PC-3 (cell line): ENCODE results near the gene RIT2. TPM values are rescaled to one million over a fixed set of nuclear protein-coding genes. Genes with fewer than 3 reads are reported as not detected.

ENCODE experiments used
- ATAC-seq: fragments of 200-7000 bp; cut with Tn5 transposase; 2 replicates; pipeline ENCODE4 v1.9.1; 2020; ENCODE audit warnings: mild to moderate bottlenecking, moderate library complexity
- BruUV-seq: library from RNA; stranded (reverse); fragments of 400-500 nt; replicated peaks from 2 replicates; lab custom pipeline; 2021; lab: Mats Ljungman, UMichigan
- CTCF ChIA-PET: fragments of 300-600 bp; sonication (Branson Sonifier 250); formaldehyde crosslinking; loops from one replicate; lab custom pipeline; 2022; ENCODE audit warnings: antibody characterized with exemption; lab: Charles Lee
- POLR2A ChIA-PET: fragments of 300-600 bp; sonication (Branson Sonifier 250); formaldehyde crosslinking; loops from one replicate; lab custom pipeline; 2022; ENCODE audit warnings: antibody characterized with exemption; ENCODE audit not compliant: unreplicated experiment; lab: Charles Lee
- DNase-seq: peaks from one replicate; pipeline ENCODE4 v3.0.0-alpha.2; 2015
- H2AFZ ChIP-seq: fragments of 300-600 bp; sonication (generic); 2 replicates; pipeline ENCODE4 v1.6.0; 2016; ENCODE audit warnings: antibody characterized with exemption, low read length
- H3F3A ChIP-seq: fragments of 300-600 bp; sonication (generic); one replicate; pipeline ENCODE4 v1.6.0; 2017; ENCODE audit warnings: antibody characterized with exemption, low read length, control low read depth, mild to moderate bottlenecking; ENCODE audit not compliant: unreplicated experiment
- H3K27ac ChIP-seq: fragments of 300-600 bp; sonication (generic); 2 replicates; pipeline ENCODE4 v1.5.1; 2016; ENCODE audit warnings: mild to moderate bottlenecking, low read length
- H3K27me3 ChIP-seq: fragments of 300-600 bp; sonication (generic); 2 replicates; pipeline ENCODE4 v1.6.1; 2016; ENCODE audit warnings: low read length, mixed read lengths
- H3K36me3 ChIP-seq: fragments of 300-600 bp; sonication (generic); 2 replicates; pipeline ENCODE4 v1.6.1; 2016; ENCODE audit warnings: low read depth, mixed run types, low read length, mixed read lengths
- H3K4me1 ChIP-seq: fragments of 300-600 bp; sonication (generic); 2 replicates; pipeline ENCODE4 v1.5.1; 2016; ENCODE audit warnings: low read length; ENCODE audit not compliant: insufficient read depth
- H3K4me2 ChIP-seq: fragments of 300-600 bp; sonication (generic); 2 replicates; pipeline ENCODE4 v1.6.0; 2016; ENCODE audit warnings: low read length
- H3K4me3 ChIP-seq: fragments of 300-600 bp; sonication (generic); 2 replicates; pipeline ENCODE4 v1.5.1; 2016; ENCODE audit warnings: mild to moderate bottlenecking, low read length, mixed read lengths
- H3K79me2 ChIP-seq: fragments of 300-600 bp; sonication (generic); 2 replicates; pipeline ENCODE4 v1.6.1; 2017; ENCODE audit warnings: low read length, mixed read lengths
- H3K9ac ChIP-seq: fragments of 300-600 bp; sonication (generic); 2 replicates; pipeline ENCODE4 v1.6.0; 2016; ENCODE audit warnings: mild to moderate bottlenecking, low read length
- H3K9me2 ChIP-seq: fragments of 300-600 bp; sonication (generic); replicated peaks from 2 replicates; pipeline ENCODE4 v1.6.1; 2016; ENCODE audit warnings: mixed run types, low read length, mixed read lengths
- H3K9me3 ChIP-seq: fragments of 300-600 bp; sonication (generic); 2 replicates; pipeline ENCODE4 v1.6.1; 2016; ENCODE audit warnings: low read length, mixed read lengths
- H4K20me1 ChIP-seq: fragments of 300-600 bp; sonication (generic); 2 replicates; pipeline ENCODE4 v1.6.1; 2016; ENCODE audit warnings: low read length, mixed read lengths
- EZH2 ChIP-seq: fragments of 300-600 bp; sonication (generic); IDR thresholded peaks from one replicate; pipeline ENCODE4 v1.6.1; 2017; ENCODE audit warnings: antibody characterized with exemption, mild to moderate bottlenecking, low read length; ENCODE audit not compliant: unreplicated experiment
- EZH2phosphoT487 ChIP-seq: fragments of 300-600 bp; sonication (generic); IDR thresholded peaks from 2 replicates; pipeline ENCODE4 v1.6.1; 2018; ENCODE audit warnings: mild to moderate bottlenecking, antibody characterized with exemption, low read length, borderline replicate concordance
- intact Hi-C: fragments of 100-400 bp; cut with micrococcal nuclease; formaldehyde crosslinking; loops from 2 replicates; pipeline ENCODE4 v1.9.0; 2023
- total RNA-seq: library from RNA; depleted of rRNA; stranded (reverse); fragments of >200 nt; gene quantifications from 2 replicates; pipeline ENCODE4 v1.2.3, GENCODE V29; 2014
- TF ChIP-seq, protein P1 (sequence below): fragments of 300-600 bp; sonication (generic); conservative IDR thresholded peaks from 2 replicates; pipeline ENCODE4 v1.5.1; 2017; ENCODE audit warnings: antibody characterized with exemption, low read depth, mild to moderate bottlenecking, low read length

RIT2 gene
- total RNA-seq, 1 experiment from 2014 or later, result not detected

DNA sequence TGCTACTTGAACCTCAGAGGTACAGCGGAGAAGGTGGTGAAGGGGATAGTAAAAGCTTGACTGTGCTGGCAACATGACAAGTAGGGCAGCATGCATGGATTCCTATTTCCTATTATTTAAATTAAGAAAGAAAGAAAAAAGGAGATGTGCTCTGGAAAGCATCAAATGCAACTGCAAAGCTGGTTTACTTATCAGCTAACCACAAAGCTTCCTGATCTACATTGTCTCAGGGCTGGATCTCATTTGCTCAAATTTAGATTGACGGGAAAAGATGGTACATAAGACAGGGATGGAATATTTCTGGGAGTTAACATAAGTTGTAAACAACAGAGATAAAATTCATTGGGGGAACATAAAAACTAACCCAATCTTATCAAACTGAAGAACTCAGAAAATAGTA, 178.0 kb downstream of the RIT2 start:
- BruUV-seq, result no TSS peak
- H3K4me3 ChIP-seq, result no peak overlapping the region
- no peak overlapping the region for H3K27ac ChIP-seq
- no peaks in the 10 kb centered on the region for H3K4me1 ChIP-seq
- TF ChIP-seq, protein P1, sequence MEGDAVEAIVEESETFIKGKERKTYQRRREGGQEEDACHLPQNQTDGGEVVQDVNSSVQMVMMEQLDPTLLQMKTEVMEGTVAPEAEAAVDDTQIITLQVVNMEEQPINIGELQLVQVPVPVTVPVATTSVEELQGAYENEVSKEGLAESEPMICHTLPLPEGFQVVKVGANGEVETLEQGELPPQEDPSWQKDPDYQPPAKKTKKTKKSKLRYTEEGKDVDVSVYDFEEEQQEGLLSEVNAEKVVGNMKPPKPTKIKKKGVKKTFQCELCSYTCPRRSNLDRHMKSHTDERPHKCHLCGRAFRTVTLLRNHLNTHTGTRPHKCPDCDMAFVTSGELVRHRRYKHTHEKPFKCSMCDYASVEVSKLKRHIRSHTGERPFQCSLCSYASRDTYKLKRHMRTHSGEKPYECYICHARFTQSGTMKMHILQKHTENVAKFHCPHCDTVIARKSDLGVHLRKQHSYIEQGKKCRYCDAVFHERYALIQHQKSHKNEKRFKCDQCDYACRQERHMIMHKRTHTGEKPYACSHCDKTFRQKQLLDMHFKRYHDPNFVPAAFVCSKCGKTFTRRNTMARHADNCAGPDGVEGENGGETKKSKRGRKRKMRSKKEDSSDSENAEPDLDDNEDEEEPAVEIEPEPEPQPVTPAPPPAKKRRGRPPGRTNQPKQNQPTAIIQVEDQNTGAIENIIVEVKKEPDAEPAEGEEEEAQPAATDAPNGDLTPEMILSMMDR, result no peak
- TF ChIP-seq EZH2phosphoT487 (no peak), EZH2 (no peak)
- H3K36me3 ChIP-seq, result no peaks in the 10 kb centered on the region
- H3K9me2 ChIP-seq, result no peaks in the 10 kb centered on the region
- no peaks in the 10 kb centered on the region for H3K27me3 ChIP-seq
- POLR2A ChIA-PET, result no interaction called here
- H3K79me2 ChIP-seq, result no peaks in the 10 kb centered on the region
- H3K9ac ChIP-seq, result no peak overlapping the region
- no peaks in the 10 kb centered on the region for H3F3A ChIP-seq
- CTCF ChIA-PET, result no interaction called here
- intact Hi-C loops, result no loop called here
- no peak for DNase-seq
- no peaks in the 10 kb centered on the region for H4K20me1 ChIP-seq
- no peak overlapping the region for H2AFZ ChIP-seq
- ATAC-seq, result no peak
- H3K4me2 ChIP-seq, result no peak overlapping the region
- no peaks in the 10 kb centered on the region for H3K9me3 ChIP-seq

DNA sequence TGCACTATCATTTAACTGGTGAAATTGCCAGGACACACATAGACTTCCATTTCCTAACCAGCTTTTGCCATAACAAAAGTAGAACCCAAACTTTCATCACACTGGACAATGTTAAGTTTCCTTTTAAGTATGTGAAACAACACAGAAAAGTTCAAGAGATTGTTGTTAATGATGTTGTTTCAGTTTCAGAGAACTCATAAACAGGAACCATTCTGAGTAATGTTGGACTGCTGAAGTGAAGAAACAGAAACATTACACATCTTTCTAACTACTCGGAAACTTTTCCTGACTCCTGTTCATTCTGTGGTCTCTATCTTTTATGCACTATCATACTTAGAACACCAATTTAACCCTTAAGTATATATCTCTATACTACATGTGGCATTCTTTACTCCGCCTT, 179.2 kb downstream of the RIT2 start:
- DNase-seq (no peak), ATAC-seq (no peak)
- no peak overlapping the region for H3K4me3 ChIP-seq
- H3K4me1 ChIP-seq, result no peaks in the 10 kb centered on the region
- H2AFZ ChIP-seq, result no peak overlapping the region
- no peak overlapping the region for H3K27ac ChIP-seq
- no peaks in the 10 kb centered on the region for H3K27me3 ChIP-seq
- POLR2A ChIA-PET, result no interaction called here
- H3K36me3 ChIP-seq, result no peaks in the 10 kb centered on the region
- no peak overlapping the region for H3K4me2 ChIP-seq
- H3K9me3 ChIP-seq, result no peaks in the 10 kb centered on the region
- TF ChIP-seq EZH2 (no peak), EZH2phosphoT487 (no peak)
- TF ChIP-seq, protein P1, result no peak
- CTCF ChIA-PET, result no interaction called here
- no TSS peak for BruUV-seq
- no peak overlapping the region for H3K9ac ChIP-seq
- intact Hi-C loops, result no loop called here
- H3K79me2 ChIP-seq, result no peaks in the 10 kb centered on the region
- no peaks in the 10 kb centered on the region for H3F3A ChIP-seq
- no peaks in the 10 kb centered on the region for H3K9me2 ChIP-seq
- H4K20me1 ChIP-seq, result no peaks in the 10 kb centered on the region

DNA sequence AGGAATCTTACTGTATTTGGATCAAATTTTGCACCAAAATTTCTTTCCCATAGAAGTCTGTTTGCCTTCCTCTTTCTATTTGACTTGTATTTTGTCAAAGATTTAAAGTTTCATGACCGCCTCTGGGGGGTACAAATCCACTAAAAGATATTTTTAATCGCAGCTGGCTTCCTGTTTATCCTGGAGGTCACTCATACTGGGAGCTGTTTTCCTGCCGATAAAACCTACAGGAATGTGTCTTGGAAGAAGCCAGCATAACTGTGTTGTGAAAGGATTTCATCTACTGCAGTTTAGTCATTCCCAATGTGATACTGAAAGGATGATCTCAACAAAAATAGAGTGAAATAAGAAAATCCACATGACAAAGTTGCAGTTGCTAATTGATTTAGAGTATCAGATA, 184.0 kb downstream of the RIT2 start:
- Histone ChIP-seq H3K9me2 (no peaks in the 10 kb centered on the region), H3K79me2 (no peaks in the 10 kb centered on the region), H3K9ac (no peak overlapping the region), H4K20me1 (no peaks in the 10 kb centered on the region), H3K27me3 (no peaks in the 10 kb centered on the region), H3K4me3 (no peak overlapping the region), H3K9me3 (no peaks in the 10 kb centered on the region), H3K4me2 (no peak overlapping the region), H3F3A (no peaks in the 10 kb centered on the region), H3K36me3 (no peaks in the 10 kb centered on the region), H3K27ac (no peak overlapping the region), H2AFZ (no peak overlapping the region), H3K4me1 (no peaks in the 10 kb centered on the region)
- CTCF ChIA-PET, result no interaction called here
- POLR2A ChIA-PET, result no interaction called here
- intact Hi-C loops, result no loop called here
- ATAC-seq, result no peak
- no peak for DNase-seq
- TF ChIP-seq EZH2 (no peak), EZH2phosphoT487 (no peak)
- TF ChIP-seq, protein P1, result no peak
- no TSS peak for BruUV-seq
